Measurements from ENCODE around the gene RNF43.
"Not testable (repeated sequence)": the region's sequence is repeated elsewhere in the genome, so short reads cannot be mapped to it uniquely, and the experiment has no call there.

GRCh38 chr17:58397421-58397820, 19.9 kb downstream of the RNF43 start:
- TF ChIP-seq, protein P1, sequence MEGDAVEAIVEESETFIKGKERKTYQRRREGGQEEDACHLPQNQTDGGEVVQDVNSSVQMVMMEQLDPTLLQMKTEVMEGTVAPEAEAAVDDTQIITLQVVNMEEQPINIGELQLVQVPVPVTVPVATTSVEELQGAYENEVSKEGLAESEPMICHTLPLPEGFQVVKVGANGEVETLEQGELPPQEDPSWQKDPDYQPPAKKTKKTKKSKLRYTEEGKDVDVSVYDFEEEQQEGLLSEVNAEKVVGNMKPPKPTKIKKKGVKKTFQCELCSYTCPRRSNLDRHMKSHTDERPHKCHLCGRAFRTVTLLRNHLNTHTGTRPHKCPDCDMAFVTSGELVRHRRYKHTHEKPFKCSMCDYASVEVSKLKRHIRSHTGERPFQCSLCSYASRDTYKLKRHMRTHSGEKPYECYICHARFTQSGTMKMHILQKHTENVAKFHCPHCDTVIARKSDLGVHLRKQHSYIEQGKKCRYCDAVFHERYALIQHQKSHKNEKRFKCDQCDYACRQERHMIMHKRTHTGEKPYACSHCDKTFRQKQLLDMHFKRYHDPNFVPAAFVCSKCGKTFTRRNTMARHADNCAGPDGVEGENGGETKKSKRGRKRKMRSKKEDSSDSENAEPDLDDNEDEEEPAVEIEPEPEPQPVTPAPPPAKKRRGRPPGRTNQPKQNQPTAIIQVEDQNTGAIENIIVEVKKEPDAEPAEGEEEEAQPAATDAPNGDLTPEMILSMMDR (IDR thresholded peaks at IDR 0.05), result not testable (repeated sequence)
- not testable (repeated sequence) for TF ChIP-seq POLR2A (IDR thresholded peaks at IDR 0.05)
